Left hindlimb (tissue), 1 donor: ENCODE measurements around the gene LDHB.
"Not testable (repeated sequence)": the region's sequence is repeated elsewhere in the genome, so short reads cannot be mapped to it uniquely, and the experiment has no call there.

Experiments
- DNase-seq: peaks from one replicate; pipeline ENCODE4 v3.0.0-alpha.2; 2018

LDHB gene

GRCh38 chr12:21661396-21662093, 3.9 kb upstream of the LDHB start:
- not testable (repeated sequence) for DNase-seq

- no peak for DNase-seq
Measured at GRCh38 chr12:21659383-21659782, 1.7 kb upstream of the LDHB start.

- DNase-seq = peak; percentile 47
Measured at GRCh38 chr12:21656905-21657325, 727 bp downstream of the LDHB start.

- no peak for DNase-seq
Measured at GRCh38 chr12:21655591-21655990, 2.1 kb downstream of the LDHB start.

GRCh38 chr12:21651821-21652220, 5.8 kb downstream of the LDHB start:
- no peak for DNase-seq

GRCh38 chr12:21650997-21651396, 6.6 kb downstream of the LDHB start:
- no peak for DNase-seq

GRCh38 chr12:21649034-21649433, 8.6 kb downstream of the LDHB start:
- no peak for DNase-seq

- no peak for DNase-seq
Measured at GRCh38 chr12:21648378-21648777, 9.3 kb downstream of the LDHB start.

- DNase-seq = no peak
Measured at GRCh38 chr12:21647179-21647578, 10.5 kb downstream of the LDHB start.

GRCh38 chr12:21645041-21645500, 12.6 kb downstream of the LDHB start:
- not testable (repeated sequence) for DNase-seq

- no peak for DNase-seq
Measured at GRCh38 chr12:21644516-21644915, 13.1 kb downstream of the LDHB start.

GRCh38 chr12:21643758-21644157, 13.9 kb downstream of the LDHB start:
- no peak for DNase-seq

GRCh38 chr12:21642707-21643389, 14.8 kb downstream of the LDHB start:
- DNase-seq = no peak

GRCh38 chr12:21638054-21638891, 19.4 kb downstream of the LDHB start:
- no peak for DNase-seq

- no peak for DNase-seq
Measured at GRCh38 chr12:21634245-21634644, 23.4 kb downstream of the LDHB start.

GRCh38 chr12:21631367-21631766, 26.3 kb downstream of the LDHB start:
- DNase-seq = no peak

GRCh38 chr12:21627924-21628323, 29.7 kb downstream of the LDHB start:
- DNase-seq = no peak

GRCh38 chr12:21618566-21618965, 39.1 kb downstream of the LDHB start:
- DNase-seq = no peak

- DNase-seq = no peak
Measured at GRCh38 chr12:21617030-21617429, 40.6 kb downstream of the LDHB start.

- no peak for DNase-seq
Measured at GRCh38 chr12:21615431-21615830, 42.2 kb downstream of the LDHB start.

GRCh38 chr12:21614506-21614905, 43.1 kb downstream of the LDHB start:
- DNase-seq = no peak

- DNase-seq = no peak
Measured at GRCh38 chr12:21613931-21614330, 43.7 kb downstream of the LDHB start.

- no peak for DNase-seq
Measured at GRCh38 chr12:21608196-21608595, 49.4 kb downstream of the LDHB start.

- DNase-seq = no peak
Measured at GRCh38 chr12:21607701-21608100, 49.9 kb downstream of the LDHB start.
